ENCODE data around the gene CCDC73. TPM values are rescaled to one million over a fixed set of nuclear protein-coding genes. Genes with fewer than 3 reads are reported as not detected.
A peak's percentile ranks its signal among the peaks of the same experiment; 100 is the strongest.

Gene CCDC73
- total and polyA plus RNA-seq, 10 of the 15 experiments (the other 5 are each of a cell fraction or from before 2014, with no cell fraction given) = 0.05 to 0.57 (median 0.14) TPM

- RAD21 ChIA-PET (ENCODE audit: unreplicated experiment) = no interaction called here
- H3K9me3 ChIP-seq (replicated peaks; ENCODE audit: control insufficient read depth, insufficient read depth, low read length) = no peaks in the 10 kb centered on the region
- POLR2A ChIA-PET = interaction anchor here (0.6 to 0.7 kb wide), 2 partner anchors 302 to 500 kb away, joined by 3 to 5 read pairs; no protein-coding TSS in a partner anchor
- no peaks in the 10 kb centered on the region for H4K20me1 ChIP-seq (ENCODE audit: control insufficient read depth, insufficient read depth)
- TF ChIP-seq NKRF (conservative IDR thresholded peaks at IDR 0.05) (no peak), TAF1 (IDR thresholded peaks at IDR 0.05; ENCODE audit: borderline replicate concordance, low read depth, low read length) (no peak), CREB1 (IDR thresholded peaks at IDR 0.05; ENCODE audit: low read depth) (no peak), HDAC2 (IDR thresholded peaks at IDR 0.05) (no peak), NRF1 (conservative IDR thresholded peaks at IDR 0.05; ENCODE audit: low read depth, low read length) (no peak), JUND (IDR thresholded peaks at IDR 0.05; ENCODE audit: low read depth, low read length) (no peak), RAD21 (IDR thresholded peaks at IDR 0.05; ENCODE audit: insufficient read depth, low read depth, low read length) (no peak), KAT2A (conservative IDR thresholded peaks at IDR 0.05; ENCODE audit: control insufficient read depth, low read depth, low read length) (no peak), NR2C2 (IDR thresholded peaks at IDR 0.05; ENCODE audit: borderline replicate concordance, control insufficient read depth, insufficient read length, low read depth) (no peak), TARDBP (IDR thresholded peaks at IDR 0.05; ENCODE audit: borderline replicate concordance) (no peak), HDAC6 (IDR thresholded peaks at IDR 0.05; ENCODE audit: unreplicated experiment) (no peak), RELA (IDR thresholded peaks at IDR 0.05; ENCODE audit: borderline replicate concordance, partially characterized antibody) (no peak), FOS (IDR thresholded peaks at IDR 0.05; ENCODE audit: borderline replicate concordance, extremely low read depth, insufficient read length) (no peak), ZZZ3 (IDR thresholded peaks at IDR 0.05; ENCODE audit: control insufficient read depth, insufficient read length, low read depth) (no peak), SMAD1 (IDR thresholded peaks at IDR 0.05; ENCODE audit: low read depth, partially characterized antibody) (no peak), TCF3 (IDR thresholded peaks at IDR 0.05; ENCODE audit: borderline replicate concordance, insufficient read depth, low read depth, low read length) (no peak), DPF2 (IDR thresholded peaks at IDR 0.05) (no peak), SUZ12 (IDR thresholded peaks at IDR 0.05; ENCODE audit: unreplicated experiment) (no peak), PBX3 (IDR thresholded peaks at IDR 0.05; ENCODE audit: insufficient replicate concordance, low read depth, low read length) (no peak), ZNF207 (IDR thresholded peaks at IDR 0.05; ENCODE audit: borderline replicate concordance) (no peak)
- H3K36me3 ChIP-seq (ENCODE audit: control insufficient read depth in 2 of 2, insufficient read depth in 2 of 2, low read length in 1 of 2) = no peaks in the 10 kb centered on the region
- SMC1A ChIA-PET (ENCODE audit: uncharacterized antibody, unreplicated experiment) = interaction anchor here (1.1 kb wide), 1 partner anchor 10 kb away, joined by 3 read pairs; no protein-coding TSS in a partner anchor
- no peaks in the 10 kb centered on the region for H3K4me1 ChIP-seq (ENCODE audit: control insufficient read depth, insufficient read depth, low read length)
- no peaks in the 10 kb centered on the region for H3K79me2 ChIP-seq (ENCODE audit: control insufficient read depth, insufficient read depth, low read length)
- no peaks in the 10 kb centered on the region for H3K27me3 ChIP-seq (replicated peaks in 1 of 2; ENCODE audit: control insufficient read depth in 2 of 2, insufficient read depth in 2 of 2, low read length in 1 of 2)
- DNase-seq (ENCODE audit: low read depth, low spot score) (no peak), ATAC-seq (peak; percentile 34; the same call in 2 of the 3 replicates), FAIRE-seq (no peak)
- no peak overlapping the region for H3K9ac ChIP-seq (ENCODE audit: control insufficient read depth, insufficient read depth, low read length)
- H3K27ac ChIP-seq (ENCODE audit: control insufficient read depth, insufficient read depth) = no peak overlapping the region
- H3K4me3 ChIP-seq = no peak overlapping the region
- intact Hi-C loops (cut with micrococcal nuclease; ENCODE audit: unreplicated experiment) = no loop called here
- no peak overlapping the region for H2AFZ ChIP-seq (ENCODE audit: control insufficient read depth, low read depth, low read length)
- 45% methylated on average over 2 of the region's 2 CpGs for WGBS (ENCODE audit: insufficient coverage, insufficient replicate concordance, low lambda C conversion rate, missing lambda C conversion rate)
- no TSS peak for BruUV-seq (replicated peaks)
- CTCF ChIA-PET = no interaction called here
- no peak overlapping the region for H3K4me2 ChIP-seq (ENCODE audit: control insufficient read depth, insufficient read depth)
- in situ Hi-C loops (cut with MboI) = no loop called here
These were observed 134.8 kb downstream of the CCDC73 start for GRCh38 chr11:32659672-32660071.

All from GM12878 (cell line).